Stimulated activated effector memory CD8-positive, alpha-beta T cell treated with anti-CD3 and anti-CD28 coated beads, Interleukin-12 subunit alpha, Interleukin-12 subunit beta, amount 100 ng/mL, for 72 hours (primary cell): ENCODE data around the gene TK2.
"Not testable (repeated sequence)": the region's sequence is repeated elsewhere in the genome, so short reads cannot be mapped to it uniquely, and the experiment has no call there.

Source experiments
- ATAC-seq: fragments of 150-1000 bp; cut with Tn5 transposase; 2 replicates; pipeline ENCODE4 v1.10.0; 2021
- DNase-seq, 2 donors: peaks; one replicate each; pipeline ENCODE4 v3.0.0; 2021 to 2022; ENCODE audit warnings: low spot score in 2 of 2
- H3K27ac Mint-ChIP-seq: one replicate; pipeline ENCODE4 v1.8.0; 2022; ENCODE audit warnings: mild to moderate bottlenecking, mixed read lengths
- H3K36me3 Mint-ChIP-seq: one replicate; pipeline ENCODE4 v1.8.0; 2022; ENCODE audit warnings: mild to moderate bottlenecking, mixed read lengths
- H3K4me1 Mint-ChIP-seq: one replicate; pipeline ENCODE4 v1.8.0; 2022; ENCODE audit warnings: mixed read lengths
- H3K4me3 Mint-ChIP-seq: one replicate; pipeline ENCODE4 v1.8.0; 2022; ENCODE audit warnings: mild to moderate bottlenecking, mixed read lengths
- H3K9me3 Mint-ChIP-seq: one replicate; pipeline ENCODE4 v1.8.0; 2022; ENCODE audit warnings: mixed read lengths

TK2 gene

DNA sequence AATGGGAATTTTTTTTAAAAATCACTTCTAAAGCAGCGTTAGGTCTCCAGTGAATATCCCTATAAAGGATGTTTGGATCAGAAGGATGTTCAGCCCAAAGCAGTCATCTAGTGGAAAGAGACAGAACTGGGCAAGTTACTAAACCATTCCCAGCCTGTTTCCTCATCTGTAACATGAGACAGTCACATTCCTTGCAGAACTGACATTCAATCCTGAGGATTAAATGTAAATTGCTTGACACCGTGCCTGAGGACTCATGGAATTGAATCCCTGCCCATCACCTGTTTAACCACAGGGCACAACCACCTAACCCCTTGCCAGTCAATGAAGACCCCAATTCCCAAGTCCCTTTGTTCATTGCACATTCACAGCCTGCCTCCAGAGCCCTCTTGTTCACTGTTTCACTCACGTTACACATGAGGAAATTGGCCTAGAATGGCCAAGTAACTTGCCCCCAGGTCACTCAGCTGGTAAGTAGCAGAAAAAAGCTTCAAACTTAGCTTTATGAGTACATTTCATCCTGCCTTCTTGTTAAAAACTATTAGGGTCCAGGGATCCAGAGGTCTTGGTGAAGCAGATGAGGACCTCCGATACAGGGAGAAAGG is 30.8 kb upstream of the TK2 start:
- DNase-seq (no peak), ATAC-seq (no peak)
- H3K4me1 Mint-ChIP-seq, result peaks cover 27% of the 10 kb centered on the region
- H3K9me3 Mint-ChIP-seq, result no peaks in the 10 kb centered on the region
- H3K36me3 Mint-ChIP-seq, result no peaks in the 10 kb centered on the region
- H3K27ac Mint-ChIP-seq, result no peak overlapping the region
- no peak overlapping the region for H3K4me3 Mint-ChIP-seq

DNA sequence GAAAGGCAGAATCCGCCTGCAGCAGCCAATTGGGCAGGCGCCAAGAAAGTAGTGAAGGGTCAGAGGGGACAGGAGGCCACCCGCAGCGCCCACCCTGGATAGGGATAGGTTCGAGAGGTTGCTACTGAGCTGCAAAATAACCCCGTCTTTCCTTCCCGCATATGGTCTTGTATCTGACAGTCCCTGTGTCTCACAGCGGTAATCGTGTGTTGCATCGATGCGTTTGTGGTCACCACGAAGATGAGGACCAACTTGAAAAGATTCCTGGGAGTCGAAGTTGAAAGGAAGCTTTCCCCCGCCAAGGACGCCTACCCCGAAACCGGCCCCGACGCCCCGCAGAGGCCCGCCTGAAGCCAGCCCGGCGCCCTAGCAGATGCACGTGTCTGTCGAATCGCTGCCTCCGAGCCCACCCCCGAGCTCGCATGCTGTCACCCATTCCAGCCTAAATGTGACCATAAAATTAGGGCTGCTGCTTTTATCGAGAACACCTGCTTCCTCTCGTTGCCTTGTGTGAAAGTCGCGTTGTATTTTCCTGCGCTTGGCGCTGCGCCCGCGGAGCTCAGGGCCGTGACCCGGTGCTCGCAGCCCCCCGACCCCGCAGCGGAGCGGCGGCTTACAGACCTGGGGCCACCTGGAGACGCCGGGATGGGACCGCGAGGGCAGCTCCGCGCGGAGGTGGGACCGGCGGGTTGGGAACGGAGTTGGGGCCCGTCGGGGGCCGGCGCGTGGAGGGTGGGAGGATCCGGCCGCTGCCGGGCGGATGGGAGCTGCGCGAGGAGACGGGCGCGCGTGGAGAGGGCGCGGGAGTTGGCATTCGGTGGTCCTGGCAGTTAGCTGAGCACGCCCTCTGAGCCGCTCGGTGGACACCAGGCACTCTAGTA is 29.0 kb upstream of the TK2 start, which contains the start of gene CMTM2:
CMTM2 (plus strand) TSS at position 813 of the 881 bp plus-strand sequence. CDS start 145 bp downstream, outside the sequence.
- H3K4me3 Mint-ChIP-seq, result peak within 1 kb of the TSS; percentile 60
- peak within 1 kb of the TSS; percentile 74 for H3K27ac Mint-ChIP-seq
- no peak for DNase-seq
- no peaks in the 10 kb centered on the region for H3K9me3 Mint-ChIP-seq
- ATAC-seq, result peak; percentile 37
- H3K36me3 Mint-ChIP-seq, result no peaks in the 10 kb centered on the region
- peaks cover 27% of the 10 kb centered on the region for H3K4me1 Mint-ChIP-seq

GRCh38 chr16:66576296-66576695 is 26.4 kb upstream of the TK2 start:
- Mint-ChIP-seq H3K4me1 (peaks cover 40% of the 10 kb centered on the region), H3K4me3 (no peak overlapping the region), H3K9me3 (no peaks in the 10 kb centered on the region), H3K27ac (no peak overlapping the region), H3K36me3 (peaks cover 18% of the 10 kb centered on the region)
- DNase-seq (no peak), ATAC-seq (no peak)

DNA sequence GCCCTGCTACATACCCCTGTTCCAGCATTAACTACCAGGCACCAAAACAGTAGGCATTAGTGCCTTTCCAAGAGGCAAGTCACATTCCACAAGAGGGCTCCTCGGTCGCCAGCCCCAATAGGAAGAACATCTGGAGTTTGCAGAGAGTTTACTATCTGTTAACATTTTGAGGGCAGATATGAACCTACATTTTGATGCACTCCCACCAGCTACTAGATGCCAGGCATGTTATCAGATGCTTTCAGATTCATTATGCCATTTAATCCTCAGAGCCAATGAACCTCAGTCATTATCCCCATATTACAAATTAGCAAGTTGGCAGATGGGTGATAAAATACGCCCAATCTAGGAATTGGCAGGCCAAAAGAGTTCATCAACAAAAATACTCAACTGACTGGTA is 25.1 kb upstream of the TK2 start:
- no peak for DNase-seq
- no peak for ATAC-seq
- Mint-ChIP-seq H3K4me1 (peaks cover 33% of the 10 kb centered on the region), H3K27ac (no peak overlapping the region), H3K9me3 (no peaks in the 10 kb centered on the region), H3K4me3 (no peak overlapping the region), H3K36me3 (peaks cover 23% of the 10 kb centered on the region)

DNA sequence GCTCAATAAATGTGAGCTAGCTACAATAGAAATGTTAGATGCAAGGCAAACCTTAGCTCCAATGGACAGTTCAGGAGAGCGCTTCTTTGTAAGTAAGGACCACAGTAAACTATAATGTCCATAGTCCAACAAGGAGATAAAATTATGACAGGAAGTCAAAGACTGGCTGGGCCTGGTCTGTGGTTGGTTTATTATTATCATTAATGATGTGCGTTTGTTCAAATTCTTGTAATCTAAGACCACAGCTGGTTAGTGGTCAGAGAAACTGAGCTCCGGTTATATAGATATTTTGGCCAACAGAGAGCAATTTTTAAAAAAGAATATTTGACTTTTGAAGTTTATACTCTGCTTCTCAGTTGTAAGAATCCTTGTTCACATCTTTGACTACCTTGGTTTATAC is 24.6 kb upstream of the TK2 start:
- Mint-ChIP-seq H3K4me3 (no peak overlapping the region), H3K9me3 (no peaks in the 10 kb centered on the region), H3K4me1 (peaks cover 27% of the 10 kb centered on the region), H3K36me3 (peaks cover 28% of the 10 kb centered on the region), H3K27ac (no peak overlapping the region)
- no peak for ATAC-seq
- no peak for DNase-seq

GRCh38 chr16:66574081-66574480 is 24.2 kb upstream of the TK2 start:
- H3K9me3 Mint-ChIP-seq, result no peaks in the 10 kb centered on the region
- H3K4me3 Mint-ChIP-seq, result no peak overlapping the region
- no peak overlapping the region for H3K27ac Mint-ChIP-seq
- no peak for ATAC-seq
- DNase-seq, result no peak
- peaks cover 24% of the 10 kb centered on the region for H3K4me1 Mint-ChIP-seq
- peaks cover 31% of the 10 kb centered on the region for H3K36me3 Mint-ChIP-seq

DNA sequence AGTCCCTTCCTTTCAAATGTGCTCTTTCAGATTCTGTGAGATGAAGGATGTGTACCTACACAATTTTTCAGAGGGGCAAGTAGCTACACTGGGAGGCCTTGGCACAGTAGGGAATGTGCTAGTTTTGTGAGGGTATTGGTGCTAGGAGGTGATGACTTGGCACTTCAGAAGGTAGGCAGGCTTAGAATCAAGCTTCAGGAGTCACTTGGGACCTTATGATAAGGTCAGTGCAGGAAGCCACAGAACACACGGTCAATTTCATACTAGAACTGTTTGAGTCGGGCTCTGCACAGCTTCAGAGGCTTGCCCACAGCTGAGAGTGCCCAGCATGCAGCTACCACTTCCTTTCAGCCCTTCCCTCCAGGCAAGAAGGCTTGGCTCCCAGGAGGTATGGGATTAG is 22.4 kb upstream of the TK2 start:
- ATAC-seq (peak; percentile 24), DNase-seq (no peak)
- Mint-ChIP-seq H3K9me3 (no peaks in the 10 kb centered on the region), H3K4me3 (no peak overlapping the region), H3K36me3 (peaks cover 48% of the 10 kb centered on the region), H3K27ac (peak overlapping the region; percentile 86), H3K4me1 (peaks cover 14% of the 10 kb centered on the region)

- ATAC-seq (no peak), DNase-seq (no peak)
- no peak overlapping the region for H3K4me3 Mint-ChIP-seq
- no peaks in the 10 kb centered on the region for H3K9me3 Mint-ChIP-seq
- peaks cover 73% of the 10 kb centered on the region for H3K36me3 Mint-ChIP-seq
- H3K4me1 Mint-ChIP-seq, result peaks cover 21% of the 10 kb centered on the region
- H3K27ac Mint-ChIP-seq, result no peak overlapping the region
Measured at GRCh38 chr16:66569827-66570405, 20.0 kb upstream of the TK2 start.

- H3K4me3 Mint-ChIP-seq, result no peak overlapping the region
- peak overlapping the region; percentile 0 for H3K27ac Mint-ChIP-seq
- peaks cover 80% of the 10 kb centered on the region for H3K36me3 Mint-ChIP-seq
- H3K4me1 Mint-ChIP-seq, result peaks cover 26% of the 10 kb centered on the region
- no peaks in the 10 kb centered on the region for H3K9me3 Mint-ChIP-seq
- no peak for DNase-seq
- no peak for ATAC-seq
Measured at GRCh38 chr16:66569131-66569530, 19.2 kb upstream of the TK2 start.

- H3K27ac Mint-ChIP-seq, result no peak overlapping the region
- H3K4me1 Mint-ChIP-seq, result peaks cover 30% of the 10 kb centered on the region
- DNase-seq (no peak), ATAC-seq (no peak)
- H3K36me3 Mint-ChIP-seq, result peaks cover 88% of the 10 kb centered on the region
- no peak overlapping the region for H3K4me3 Mint-ChIP-seq
- no peaks in the 10 kb centered on the region for H3K9me3 Mint-ChIP-seq
Measured at GRCh38 chr16:66568355-66568754, 18.4 kb upstream of the TK2 start.

- H3K4me1 Mint-ChIP-seq, result peaks cover 38% of the 10 kb centered on the region
- not testable (repeated sequence) for DNase-seq, ATAC-seq, H3K27ac Mint-ChIP-seq, H3K4me3 Mint-ChIP-seq, H3K9me3 Mint-ChIP-seq
- peaks cover 89% of the 10 kb centered on the region for H3K36me3 Mint-ChIP-seq
Measured at GRCh38 chr16:66567270-66567669, 17.3 kb upstream of the TK2 start.

DNA sequence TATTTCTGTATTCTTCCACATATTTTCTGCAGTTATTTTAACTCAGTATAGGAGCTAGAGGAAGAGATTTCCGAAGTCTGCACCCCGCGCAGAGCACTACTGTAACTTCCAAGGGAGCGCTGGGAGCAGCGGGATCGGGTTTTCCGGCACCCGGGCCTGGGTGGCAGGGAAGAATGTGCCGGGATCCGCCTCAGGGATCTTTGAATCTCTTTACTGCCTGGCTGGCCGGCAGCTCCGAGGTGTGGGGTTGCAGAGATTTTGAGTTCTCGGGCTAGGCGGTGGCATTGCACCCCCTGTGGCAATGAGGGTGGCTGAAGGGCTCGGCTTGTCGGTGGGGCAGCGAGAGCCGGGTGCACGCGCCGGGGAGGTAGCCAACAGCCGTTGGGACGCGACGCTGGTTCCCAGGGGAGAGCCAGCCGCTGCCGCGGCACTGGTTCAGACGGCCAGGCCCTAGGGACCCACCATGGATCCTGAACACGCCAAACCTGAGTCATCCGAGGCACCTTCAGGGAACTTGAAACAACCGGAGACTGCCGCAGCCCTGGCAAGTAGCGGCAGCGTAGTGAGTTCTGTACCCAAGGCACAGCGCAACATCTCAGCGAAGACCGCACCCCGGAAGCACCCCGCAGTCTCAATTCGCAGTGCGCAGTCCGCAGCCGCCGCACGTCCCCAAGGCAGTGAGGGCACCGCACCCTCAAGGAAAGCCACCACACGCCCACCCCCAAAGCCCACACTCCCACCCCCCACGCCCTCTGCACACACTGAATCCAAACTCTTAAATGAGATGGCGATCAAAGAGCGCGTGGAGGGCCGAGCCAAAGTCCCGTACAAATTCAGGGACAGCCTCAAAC is 16.4 kb upstream of the TK2 start, which contains the start of gene CMTM1:
CMTM1 (plus strand) TSS at position 389 of the 851 bp plus-strand sequence; CDS start at position 464, 75 bp downstream.
- Mint-ChIP-seq H3K9me3 (no peaks in the 10 kb centered on the region), H3K4me3 (no peak within 1 kb of the TSS), H3K36me3 (peaks cover 89% of the 10 kb centered on the region), H3K27ac (peak within 1 kb of the TSS; percentile 50), H3K4me1 (peaks cover 36% of the 10 kb centered on the region)
- ATAC-seq (no peak), DNase-seq (no peak)

DNA sequence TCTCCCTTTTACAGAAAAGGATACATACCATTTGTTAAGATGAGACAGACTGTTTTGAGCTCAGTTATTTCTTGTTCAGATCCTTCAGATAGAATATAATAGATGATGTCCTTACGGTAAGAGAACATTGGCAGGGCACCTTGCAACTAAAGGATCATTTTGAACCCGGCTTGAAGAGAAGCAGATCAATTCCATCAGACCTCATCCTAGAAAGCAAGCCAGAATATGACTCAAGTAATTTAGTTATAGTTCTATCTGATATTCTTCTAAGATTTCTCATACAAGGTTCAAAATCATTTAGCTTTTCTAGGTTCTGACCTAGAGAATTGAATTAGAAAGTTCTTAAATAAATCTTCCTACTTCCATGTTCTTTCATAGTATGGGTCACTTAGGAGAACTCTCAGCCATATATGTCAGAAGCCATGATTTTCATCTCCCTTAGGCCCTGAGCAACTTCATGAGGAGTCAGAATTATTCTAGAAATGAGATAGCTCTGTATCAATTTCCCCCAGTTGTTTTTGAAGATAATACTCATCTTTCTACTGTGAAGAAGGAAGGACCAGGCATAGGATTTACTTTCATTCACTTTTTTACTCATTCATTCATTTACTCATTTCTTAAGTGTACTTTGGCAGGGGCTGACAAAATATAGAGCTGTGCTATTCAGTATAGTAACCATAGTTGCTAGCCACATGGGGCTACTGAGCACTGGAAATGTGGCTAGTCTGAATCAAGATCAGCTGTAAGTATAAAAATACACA is 13.8 kb upstream of the TK2 start:
- H3K9me3 Mint-ChIP-seq, result no peaks in the 10 kb centered on the region
- peaks cover 61% of the 10 kb centered on the region for H3K4me1 Mint-ChIP-seq
- ATAC-seq, result peak; percentile 98

GRCh38 chr16:66562986-66563385 is 13.1 kb upstream of the TK2 start:
- no peaks in the 10 kb centered on the region for H3K9me3 Mint-ChIP-seq
- peaks cover 67% of the 10 kb centered on the region for H3K4me1 Mint-ChIP-seq
- ATAC-seq (no peak), DNase-seq (no peak)
- H3K36me3 Mint-ChIP-seq, result peaks cover 99% of the 10 kb centered on the region
- H3K4me3 Mint-ChIP-seq, result peak overlapping the region; percentile 8
- H3K27ac Mint-ChIP-seq, result peak overlapping the region; percentile 61

More for the DNA sequence above, 13.8 kb upstream of the TK2 start:
- DNase-seq, result no peak
- peaks cover 99% of the 10 kb centered on the region for H3K36me3 Mint-ChIP-seq
- H3K27ac Mint-ChIP-seq, result peak overlapping the region; percentile 61
- H3K4me3 Mint-ChIP-seq, result no peak overlapping the region
